Uterus (tissue), 4 donors: ENCODE results near the gene ADARB2. TPM values are rescaled to one million over a fixed set of nuclear protein-coding genes. Genes with fewer than 3 reads are reported as not detected.
"Not testable (repeated sequence)": the region's sequence is repeated elsewhere in the genome, so short reads cannot be mapped to it uniquely, and the experiment has no call there.

Source experiments
- DNase-seq, 2 donors: peaks; one replicate each; pipeline ENCODE4 v3.0.0-alpha.2; 2019 to 2020
- H3K27ac ChIP-seq, 2 donors: fragments of 200-600 bp; sonication (generic); 1 replicate in 1 of 2; 2 replicates in 1 of 2; pipeline ENCODE4 v1.5.1; 2016 to 2018
- H3K27me3 ChIP-seq, 2 donors: fragments of 200-600 bp; sonication (generic); one replicate each; pipeline ENCODE4 v1.5.1; 2018 to 2019; ENCODE audit warnings: control low read depth in 1 of 2
- H3K36me3 ChIP-seq, 2 donors: fragments of 200-600 bp; sonication (generic); one replicate each; pipeline ENCODE4 v1.5.1; 2019; ENCODE audit warnings: control low read depth in 1 of 2
- H3K4me1 ChIP-seq, 2 donors: fragments of 200-600 bp; sonication (generic); one replicate each; pipeline ENCODE4 v1.5.1; 2018 to 2019; ENCODE audit warnings: control low read depth in 1 of 2
- H3K4me3 ChIP-seq, 2 donors: fragments of 200-600 bp; sonication (generic); 1 replicate in 1 of 2; 2 replicates in 1 of 2; pipeline ENCODE4 v1.5.1; 2018 to 2019; ENCODE audit warnings: mild to moderate bottlenecking in 1 of 2
- H3K9me3 ChIP-seq, 2 donors: fragments of 200-600 bp; sonication (generic); one replicate each; pipeline ENCODE4 v1.5.1; 2019; ENCODE audit warnings: control low read depth in 1 of 2
- CTCF ChIP-seq, 4 experiments: fragments of 200-600 bp in 2 of 4; fragments of 450-650 bp in 2 of 4; sonication (generic) in 2 of 4; IDR thresholded peaks; one replicate each; pipeline ENCODE4 v1.5.1; 2016 to 2019; ENCODE audit warnings: antibody characterized with exemption in 4 of 4, mild to moderate bottlenecking in 2 of 4, moderate library complexity in 1 of 4
- POLR2A ChIP-seq, 2 donors: fragments of 450-650 bp; IDR thresholded peaks; one replicate each; pipeline ENCODE4 v1.6.1; 2016; ENCODE audit warnings: antibody characterized with exemption in 2 of 2, mild to moderate bottlenecking in 1 of 2, moderate library complexity in 1 of 2
- intact Hi-C: fragments of 100-400 bp; cut with DNase I; formaldehyde crosslinking; loops from one replicate; pipeline ENCODE4 v1.15.1; 2023; ENCODE audit warnings: low total_unique reads
- total RNA-seq, 4 donors: library from RNA; depleted of rRNA in 3 of 4; stranded (reverse); fragments of >200 nt in 3 of 4; gene quantifications; one replicate each; pipeline versions ENCODE4 v1.1.0 to v1.2.4, GENCODE V29; 2014 to 2023
- donor health status: DM: yes; HTN: yes; CAD: no.

ADARB2 gene
- total RNA-seq, 4 donors from 2014 or later: 0.76 to 2.6 (median 2.0) TPM; not detected in 1

- intact Hi-C loops: no loop called here
- H3K27me3 ChIP-seq: no peaks in the 10 kb centered on the region
- H3K27ac ChIP-seq: no peak overlapping the region
- TF ChIP-seq CTCF (IDR thresholded peaks at IDR 0.05): no peak
- TF ChIP-seq POLR2A (IDR thresholded peaks at IDR 0.05): no peak
- no peaks in the 10 kb centered on the region for H3K36me3 ChIP-seq
- DNase-seq: no peak
- no peaks in the 10 kb centered on the region for H3K4me1 ChIP-seq
- no peaks in the 10 kb centered on the region for H3K9me3 ChIP-seq
- no peak overlapping the region for H3K4me3 ChIP-seq
Measured at GRCh38 chr10:1249142-1249920, 488.0 kb downstream of the ADARB2 start.

- H3K27ac ChIP-seq, H3K4me3 ChIP-seq, H3K36me3 ChIP-seq, H3K4me1 ChIP-seq, H3K9me3 ChIP-seq, H3K27me3 ChIP-seq, DNase-seq, intact Hi-C loops: not testable (repeated sequence)
Measured at GRCh38 chr10:1248262-1248630, 489.1 kb downstream of the ADARB2 start.

- no peak for DNase-seq
- no peak overlapping the region for H3K27ac ChIP-seq
- no peaks in the 10 kb centered on the region for H3K4me1 ChIP-seq
- no peaks in the 10 kb centered on the region for H3K9me3 ChIP-seq
- no peak overlapping the region for H3K4me3 ChIP-seq
- TF ChIP-seq POLR2A (IDR thresholded peaks at IDR 0.05): no peak
- no peak for TF ChIP-seq CTCF (IDR thresholded peaks at IDR 0.05)
- H3K27me3 ChIP-seq: no peaks in the 10 kb centered on the region
- intact Hi-C loops: no loop called here
- H3K36me3 ChIP-seq: no peaks in the 10 kb centered on the region
Measured at GRCh38 chr10:1247598-1248261, 489.6 kb downstream of the ADARB2 start.

- H3K4me3 ChIP-seq: no peak overlapping the region
- intact Hi-C loops: no loop called here
- no peaks in the 10 kb centered on the region for H3K36me3 ChIP-seq
- no peak for TF ChIP-seq POLR2A (IDR thresholded peaks at IDR 0.05)
- TF ChIP-seq CTCF (IDR thresholded peaks at IDR 0.05): no peak
- no peak for DNase-seq
- H3K4me1 ChIP-seq: no peaks in the 10 kb centered on the region
- H3K27me3 ChIP-seq: no peaks in the 10 kb centered on the region
- no peak overlapping the region for H3K27ac ChIP-seq
- no peaks in the 10 kb centered on the region for H3K9me3 ChIP-seq
Measured at GRCh38 chr10:1244493-1244892, 492.8 kb downstream of the ADARB2 start.

GRCh38 chr10:1243486-1244234 is 493.7 kb downstream of the ADARB2 start:
- no peaks in the 10 kb centered on the region for H3K36me3 ChIP-seq

More at GRCh38 chr10:1243486-1244234, 493.7 kb downstream of the ADARB2 start:
- Histone ChIP-seq H3K9me3 (no peaks in the 10 kb centered on the region), H3K27ac (no peak overlapping the region), H3K27me3 (no peaks in the 10 kb centered on the region), H3K4me1 (no peaks in the 10 kb centered on the region), H3K4me3 (no peak overlapping the region)
- intact Hi-C loops: no loop called here
- TF ChIP-seq CTCF (IDR thresholded peaks at IDR 0.05) (no peak), POLR2A (IDR thresholded peaks at IDR 0.05) (no peak)
- DNase-seq: no peak
